ENCODE results near the gene RBMS1. TPM values are rescaled to one million over a fixed set of nuclear protein-coding genes. Genes with fewer than 3 reads are reported as not detected.

RBMS1 gene
- total RNA-seq, 4 donors from 2014 or later = 50.2 to 62.3 (median 59.1) TPM

DNA sequence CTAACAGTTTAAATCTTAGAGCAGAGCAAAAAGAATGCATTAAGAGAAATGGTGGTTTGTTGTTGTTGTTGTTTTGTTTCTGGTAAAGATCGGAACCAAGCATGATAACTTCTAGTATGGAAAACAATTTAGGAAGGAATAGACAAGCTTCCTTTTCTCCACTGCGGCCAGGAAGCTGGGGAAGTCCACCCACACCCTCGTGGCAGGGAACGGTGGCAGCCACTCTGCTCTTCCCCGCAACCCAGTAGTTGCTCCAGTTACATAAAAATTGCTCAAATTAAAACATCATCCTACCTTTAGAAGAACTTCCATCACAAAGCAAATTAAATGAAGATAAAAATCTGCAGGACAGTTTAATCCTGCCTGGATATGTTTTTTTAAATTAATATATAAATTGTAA, 113.0 kb downstream of the RBMS1 start:
- intact Hi-C loops (cut with DNase I; ENCODE audit: low total_unique reads) = no loop called here
- 31 to 33% methylated on average over 5 of the region's 5 CpGs for WGBS, 2 donors
- no peak for TF ChIP-seq POLR2A (IDR thresholded peaks at IDR 0.05)
- TF ChIP-seq, protein P1, sequence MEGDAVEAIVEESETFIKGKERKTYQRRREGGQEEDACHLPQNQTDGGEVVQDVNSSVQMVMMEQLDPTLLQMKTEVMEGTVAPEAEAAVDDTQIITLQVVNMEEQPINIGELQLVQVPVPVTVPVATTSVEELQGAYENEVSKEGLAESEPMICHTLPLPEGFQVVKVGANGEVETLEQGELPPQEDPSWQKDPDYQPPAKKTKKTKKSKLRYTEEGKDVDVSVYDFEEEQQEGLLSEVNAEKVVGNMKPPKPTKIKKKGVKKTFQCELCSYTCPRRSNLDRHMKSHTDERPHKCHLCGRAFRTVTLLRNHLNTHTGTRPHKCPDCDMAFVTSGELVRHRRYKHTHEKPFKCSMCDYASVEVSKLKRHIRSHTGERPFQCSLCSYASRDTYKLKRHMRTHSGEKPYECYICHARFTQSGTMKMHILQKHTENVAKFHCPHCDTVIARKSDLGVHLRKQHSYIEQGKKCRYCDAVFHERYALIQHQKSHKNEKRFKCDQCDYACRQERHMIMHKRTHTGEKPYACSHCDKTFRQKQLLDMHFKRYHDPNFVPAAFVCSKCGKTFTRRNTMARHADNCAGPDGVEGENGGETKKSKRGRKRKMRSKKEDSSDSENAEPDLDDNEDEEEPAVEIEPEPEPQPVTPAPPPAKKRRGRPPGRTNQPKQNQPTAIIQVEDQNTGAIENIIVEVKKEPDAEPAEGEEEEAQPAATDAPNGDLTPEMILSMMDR (IDR thresholded peaks at IDR 0.05) = no peak
- no peak for DNase-seq (ENCODE audit: low spot score in 2 of 2)
- no peak overlapping the region for H3K4me3 ChIP-seq (ENCODE audit: low read depth, poor library complexity, severe bottlenecking)

DNA sequence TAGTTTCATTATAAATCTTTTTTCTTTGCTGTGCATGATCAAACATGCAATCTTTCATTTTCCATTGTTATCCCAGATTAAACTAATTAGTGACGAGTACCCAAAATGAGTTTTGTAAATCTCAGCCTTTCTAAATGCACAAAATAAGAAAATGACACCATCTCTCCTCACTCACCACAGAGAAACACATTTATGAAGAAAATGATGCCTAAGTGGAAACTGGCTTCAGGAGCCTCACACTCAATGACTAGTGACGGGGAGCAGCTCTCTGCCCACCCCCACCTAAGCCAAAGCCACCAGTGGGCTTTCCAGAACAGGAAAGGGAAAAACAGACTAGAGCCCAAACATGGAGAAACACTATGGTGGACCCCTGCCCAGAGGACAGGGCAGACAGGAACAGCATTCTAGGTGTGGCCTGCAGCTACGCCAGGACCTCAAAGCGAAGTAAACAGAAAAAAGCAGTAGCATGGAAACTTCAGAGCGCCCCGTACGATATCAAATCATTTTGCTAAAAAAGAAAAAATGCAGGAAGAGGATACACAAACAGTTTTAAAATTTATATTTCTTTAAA, 113.5 kb downstream of the RBMS1 start:
- H3K4me3 ChIP-seq (ENCODE audit: low read depth, poor library complexity, severe bottlenecking) = no peak overlapping the region
- intact Hi-C loops (cut with DNase I; ENCODE audit: low total_unique reads) = no loop called here
- 67 to 69% methylated on average over 7 of the region's 7 CpGs for WGBS, 2 donors
- no peak for DNase-seq (ENCODE audit: low spot score in 2 of 2)
- TF ChIP-seq, protein P1 (IDR thresholded peaks at IDR 0.05) = no peak
- TF ChIP-seq POLR2A (IDR thresholded peaks at IDR 0.05) = no peak

GRCh38 chr2:160379399-160379798, 114.2 kb downstream of the RBMS1 start:
- intact Hi-C loops (cut with DNase I; ENCODE audit: low total_unique reads) = no loop called here
- 39 to 45% methylated on average over 3 of the region's 3 CpGs for WGBS, 2 donors
- H3K4me3 ChIP-seq (ENCODE audit: low read depth, poor library complexity, severe bottlenecking) = no peak overlapping the region
- no peak for TF ChIP-seq POLR2A (IDR thresholded peaks at IDR 0.05)
- TF ChIP-seq, protein P1 (IDR thresholded peaks at IDR 0.05) = no peak
- no peak for DNase-seq (ENCODE audit: low spot score in 2 of 2)

GRCh38 chr2:160377204-160377995, 116.2 kb downstream of the RBMS1 start:
- whole genome bisulfite sequencing, 2 donors = 55 to 76% methylated on average over 6 of the region's 6 CpGs

DNA sequence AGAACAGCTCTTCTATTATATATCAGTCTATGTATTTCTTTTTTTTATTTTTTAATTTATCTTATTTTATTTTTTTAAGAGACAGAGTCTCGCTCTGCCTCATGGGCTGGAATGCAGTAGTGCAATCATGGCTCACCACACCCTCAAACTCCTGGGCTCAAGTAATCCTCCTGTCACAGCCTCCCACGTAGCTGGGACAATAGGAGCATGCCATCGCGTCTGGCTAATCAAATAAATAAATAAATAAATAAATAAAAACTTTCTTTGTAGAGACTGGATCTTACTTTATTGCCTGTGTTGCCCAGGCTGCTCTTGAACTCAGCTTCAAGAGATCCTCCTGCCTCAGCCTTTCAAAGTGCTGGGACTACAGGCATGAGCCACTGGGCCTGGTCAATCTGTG, 117.0 kb downstream of the RBMS1 start:
- WGBS, 2 donors = 61 to 70% methylated on average over 4 of the region's 4 CpGs
- TF ChIP-seq, protein P1 (IDR thresholded peaks at IDR 0.05) = no peak
- TF ChIP-seq POLR2A (IDR thresholded peaks at IDR 0.05) = no peak
- no peak for DNase-seq (ENCODE audit: low spot score in 2 of 2)
- H3K4me3 ChIP-seq (ENCODE audit: low read depth, poor library complexity, severe bottlenecking) = no peak overlapping the region
- intact Hi-C loops (cut with DNase I; ENCODE audit: low total_unique reads) = no loop called here

More at GRCh38 chr2:160377204-160377995, 116.2 kb downstream of the RBMS1 start:
- no peak for DNase-seq (ENCODE audit: low spot score in 2 of 2)
- TF ChIP-seq, protein P1 (IDR thresholded peaks at IDR 0.05) = no peak
- TF ChIP-seq POLR2A (IDR thresholded peaks at IDR 0.05) = no peak
- intact Hi-C loops (cut with DNase I; ENCODE audit: low total_unique reads) = no loop called here
- no peak overlapping the region for H3K4me3 ChIP-seq (ENCODE audit: low read depth, poor library complexity, severe bottlenecking)

Data from lower leg skin (tissue), 4 donors.